GM12801 (cell line): ENCODE measurements around the gene KRTAP10-2.

Experiments used
- CTCF ChIP-seq: IDR thresholded peaks from one replicate; pipeline ENCODE4 v1.5.1; 2011; ENCODE audit warnings: control low read depth; ENCODE audit not compliant: insufficient read length; ENCODE audit errors: extremely low read depth

The KRTAP10-2 gene

GRCh38 chr21:44516342-44516741 is 35.0 kb downstream of the KRTAP10-2 start:
- TF ChIP-seq CTCF, result no peak

- no peak for TF ChIP-seq CTCF
Observed at GRCh38 chr21:44515359-44516165, 35.7 kb downstream of the KRTAP10-2 start.

GRCh38 chr21:44514746-44515358 is 36.5 kb downstream of the KRTAP10-2 start:
- TF ChIP-seq CTCF, result no peak

GRCh38 chr21:44514218-44514520 is 37.1 kb downstream of the KRTAP10-2 start:
- TF ChIP-seq CTCF, result no peak

GRCh38 chr21:44513389-44514217 is 37.7 kb downstream of the KRTAP10-2 start:
- TF ChIP-seq CTCF, result no peak

GRCh38 chr21:44512496-44513388 is 38.6 kb downstream of the KRTAP10-2 start:
- TF ChIP-seq CTCF, result no peak
